ENCODE results near the gene SEMA7A. TPM values are rescaled to one million over a fixed set of nuclear protein-coding genes. Genes with fewer than 3 reads are reported as not detected.

Gene SEMA7A
- total and polyA plus RNA-seq, 9 of the 15 experiments (the other 6 are each of a cell fraction or from before 2014, with no cell fraction given): 0.04 to 8.2 (median 5.4) TPM; not detected in 1

DNA sequence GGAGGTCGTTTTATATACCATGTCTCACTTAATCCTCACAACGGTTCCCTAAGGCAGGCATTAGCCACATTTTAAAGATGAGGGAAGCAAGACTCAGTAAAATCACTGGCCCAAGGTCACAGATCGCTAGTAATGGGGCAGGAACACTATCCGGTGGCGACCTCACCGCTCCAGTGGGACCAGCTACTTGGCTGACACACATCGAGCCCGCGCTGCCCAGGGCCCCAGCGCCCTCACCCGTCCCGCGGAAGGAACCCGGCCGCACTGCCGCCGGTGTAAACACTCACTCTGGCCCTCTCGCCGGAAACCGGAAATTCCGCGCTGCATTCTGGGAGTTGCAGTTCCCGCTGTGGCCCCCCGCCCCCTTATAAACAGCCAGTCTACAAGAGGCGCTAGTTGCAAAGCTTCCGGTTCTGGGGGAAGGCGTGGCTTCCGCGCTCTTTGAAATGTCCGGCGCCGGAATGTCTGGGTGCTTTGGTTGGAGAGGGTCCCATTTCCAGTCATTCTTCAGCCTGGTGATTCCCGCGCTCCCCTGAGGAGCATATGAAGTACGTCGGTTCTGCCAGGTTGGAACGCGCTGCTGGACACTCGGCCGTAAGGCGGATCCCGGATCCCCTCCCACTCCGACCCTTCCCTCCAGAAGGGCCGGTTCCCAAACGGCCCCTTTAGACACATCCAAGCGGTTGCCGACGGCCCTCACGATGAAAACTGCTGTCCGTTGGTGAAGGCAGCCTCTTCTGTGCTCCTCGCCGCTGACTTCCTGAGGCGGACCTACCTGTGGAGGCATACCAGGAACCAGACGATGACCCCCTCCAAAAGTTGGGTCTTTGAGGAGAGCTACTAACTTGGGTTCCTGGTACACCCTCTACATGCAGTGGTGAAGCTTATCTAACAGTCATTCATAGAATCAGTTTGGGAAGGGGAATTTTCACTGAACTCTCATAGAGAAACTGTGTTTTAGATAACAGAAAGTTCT, 27.4 kb upstream of the SEMA7A start, which contains the start of gene UBL7 (continued):
- TF ChIP-seq ZNF253 (CRISPR knock-in tag; conservative IDR thresholded peaks at IDR 0.05): no peak
- TF ChIP-seq CREM (IDR thresholded peaks at IDR 0.05; ENCODE audit: low read depth): peak; percentile 84
- TF ChIP-seq, protein P1, sequence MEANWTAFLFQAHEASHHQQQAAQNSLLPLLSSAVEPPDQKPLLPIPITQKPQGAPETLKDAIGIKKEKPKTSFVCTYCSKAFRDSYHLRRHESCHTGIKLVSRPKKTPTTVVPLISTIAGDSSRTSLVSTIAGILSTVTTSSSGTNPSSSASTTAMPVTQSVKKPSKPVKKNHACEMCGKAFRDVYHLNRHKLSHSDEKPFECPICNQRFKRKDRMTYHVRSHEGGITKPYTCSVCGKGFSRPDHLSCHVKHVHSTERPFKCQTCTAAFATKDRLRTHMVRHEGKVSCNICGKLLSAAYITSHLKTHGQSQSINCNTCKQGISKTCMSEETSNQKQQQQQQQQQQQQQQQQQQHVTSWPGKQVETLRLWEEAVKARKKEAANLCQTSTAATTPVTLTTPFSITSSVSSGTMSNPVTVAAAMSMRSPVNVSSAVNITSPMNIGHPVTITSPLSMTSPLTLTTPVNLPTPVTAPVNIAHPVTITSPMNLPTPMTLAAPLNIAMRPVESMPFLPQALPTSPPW (CRISPR knock-in tag; IDR thresholded peaks at IDR 0.05): peak; percentile 77
- TF ChIP-seq, protein P2, sequence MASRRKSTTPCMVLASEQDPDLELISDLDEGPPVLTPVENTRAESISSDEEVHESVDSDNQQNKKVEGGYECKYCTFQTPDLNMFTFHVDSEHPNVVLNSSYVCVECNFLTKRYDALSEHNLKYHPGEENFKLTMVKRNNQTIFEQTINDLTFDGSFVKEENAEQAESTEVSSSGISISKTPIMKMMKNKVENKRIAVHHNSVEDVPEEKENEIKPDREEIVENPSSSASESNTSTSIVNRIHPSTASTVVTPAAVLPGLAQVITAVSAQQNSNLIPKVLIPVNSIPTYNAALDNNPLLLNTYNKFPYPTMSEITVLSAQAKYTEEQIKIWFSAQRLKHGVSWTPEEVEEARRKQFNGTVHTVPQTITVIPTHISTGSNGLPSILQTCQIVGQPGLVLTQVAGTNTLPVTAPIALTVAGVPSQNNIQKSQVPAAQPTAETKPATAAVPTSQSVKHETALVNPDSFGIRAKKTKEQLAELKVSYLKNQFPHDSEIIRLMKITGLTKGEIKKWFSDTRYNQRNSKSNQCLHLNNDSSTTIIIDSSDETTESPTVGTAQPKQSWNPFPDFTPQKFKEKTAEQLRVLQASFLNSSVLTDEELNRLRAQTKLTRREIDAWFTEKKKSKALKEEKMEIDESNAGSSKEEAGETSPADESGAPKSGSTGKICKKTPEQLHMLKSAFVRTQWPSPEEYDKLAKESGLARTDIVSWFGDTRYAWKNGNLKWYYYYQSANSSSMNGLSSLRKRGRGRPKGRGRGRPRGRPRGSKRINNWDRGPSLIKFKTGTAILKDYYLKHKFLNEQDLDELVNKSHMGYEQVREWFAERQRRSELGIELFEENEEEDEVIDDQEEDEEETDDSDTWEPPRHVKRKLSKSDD (conservative IDR thresholded peaks at IDR 0.05; ENCODE audit: low read length): no peak
- TF ChIP-seq MBD2 (IDR thresholded peaks at IDR 0.05; ENCODE audit: borderline replicate concordance, low read depth): peak; percentile 85
- TF ChIP-seq ZNF717 (CRISPR knock-in tag; IDR thresholded peaks at IDR 0.05): no peak
- TF ChIP-seq MAFG (tag; conservative IDR thresholded peaks at IDR 0.05): no peak
- TF ChIP-seq, protein P3, sequence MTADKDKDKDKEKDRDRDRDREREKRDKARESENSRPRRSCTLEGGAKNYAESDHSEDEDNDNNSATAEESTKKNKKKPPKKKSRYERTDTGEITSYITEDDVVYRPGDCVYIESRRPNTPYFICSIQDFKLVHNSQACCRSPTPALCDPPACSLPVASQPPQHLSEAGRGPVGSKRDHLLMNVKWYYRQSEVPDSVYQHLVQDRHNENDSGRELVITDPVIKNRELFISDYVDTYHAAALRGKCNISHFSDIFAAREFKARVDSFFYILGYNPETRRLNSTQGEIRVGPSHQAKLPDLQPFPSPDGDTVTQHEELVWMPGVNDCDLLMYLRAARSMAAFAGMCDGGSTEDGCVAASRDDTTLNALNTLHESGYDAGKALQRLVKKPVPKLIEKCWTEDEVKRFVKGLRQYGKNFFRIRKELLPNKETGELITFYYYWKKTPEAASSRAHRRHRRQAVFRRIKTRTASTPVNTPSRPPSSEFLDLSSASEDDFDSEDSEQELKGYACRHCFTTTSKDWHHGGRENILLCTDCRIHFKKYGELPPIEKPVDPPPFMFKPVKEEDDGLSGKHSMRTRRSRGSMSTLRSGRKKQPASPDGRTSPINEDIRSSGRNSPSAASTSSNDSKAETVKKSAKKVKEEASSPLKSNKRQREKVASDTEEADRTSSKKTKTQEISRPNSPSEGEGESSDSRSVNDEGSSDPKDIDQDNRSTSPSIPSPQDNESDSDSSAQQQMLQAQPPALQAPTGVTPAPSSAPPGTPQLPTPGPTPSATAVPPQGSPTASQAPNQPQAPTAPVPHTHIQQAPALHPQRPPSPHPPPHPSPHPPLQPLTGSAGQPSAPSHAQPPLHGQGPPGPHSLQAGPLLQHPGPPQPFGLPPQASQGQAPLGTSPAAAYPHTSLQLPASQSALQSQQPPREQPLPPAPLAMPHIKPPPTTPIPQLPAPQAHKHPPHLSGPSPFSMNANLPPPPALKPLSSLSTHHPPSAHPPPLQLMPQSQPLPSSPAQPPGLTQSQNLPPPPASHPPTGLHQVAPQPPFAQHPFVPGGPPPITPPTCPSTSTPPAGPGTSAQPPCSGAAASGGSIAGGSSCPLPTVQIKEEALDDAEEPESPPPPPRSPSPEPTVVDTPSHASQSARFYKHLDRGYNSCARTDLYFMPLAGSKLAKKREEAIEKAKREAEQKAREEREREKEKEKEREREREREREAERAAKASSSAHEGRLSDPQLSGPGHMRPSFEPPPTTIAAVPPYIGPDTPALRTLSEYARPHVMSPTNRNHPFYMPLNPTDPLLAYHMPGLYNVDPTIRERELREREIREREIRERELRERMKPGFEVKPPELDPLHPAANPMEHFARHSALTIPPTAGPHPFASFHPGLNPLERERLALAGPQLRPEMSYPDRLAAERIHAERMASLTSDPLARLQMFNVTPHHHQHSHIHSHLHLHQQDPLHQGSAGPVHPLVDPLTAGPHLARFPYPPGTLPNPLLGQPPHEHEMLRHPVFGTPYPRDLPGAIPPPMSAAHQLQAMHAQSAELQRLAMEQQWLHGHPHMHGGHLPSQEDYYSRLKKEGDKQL (CRISPR knock-in tag; IDR thresholded peaks at IDR 0.05; ENCODE audit: borderline replicate concordance): no peak
- TF ChIP-seq ZNF133 (CRISPR knock-in tag; IDR thresholded peaks at IDR 0.05): no peak
- TF ChIP-seq MAFK (IDR thresholded peaks at IDR 0.05; ENCODE audit: low read length): no peak
- TF ChIP-seq IFI16 (CRISPR knock-in tag; IDR thresholded peaks at IDR 0.05): no peak
- TF ChIP-seq MXI1 (IDR thresholded peaks at IDR 0.05; ENCODE audit: low read depth, low read length): no peak
- no peak for TF ChIP-seq SNIP1 (IDR thresholded peaks at IDR 0.05; ENCODE audit: low read depth)
- TF ChIP-seq L3MBTL2 (IDR thresholded peaks at IDR 0.05): peak; percentile 66
- no peak for TF ChIP-seq BRCA1 (IDR thresholded peaks at IDR 0.05)
- TF ChIP-seq BRCA1 (CRISPR knock-in tag; IDR thresholded peaks at IDR 0.05): no peak
- 0 out of 2 replicates have a peak, but pooled peaks have one; percentile 38 for TF ChIP-seq ZKSCAN1 (IDR thresholded peaks at IDR 0.05; ENCODE audit: low read depth, low read length)

Data from K562 (cell line).